ENCODE measurements around the gene NXN. TPM values are rescaled to one million over a fixed set of nuclear protein-coding genes. Genes with fewer than 3 reads are reported as not detected.
A peak's percentile ranks its signal among the peaks of the same experiment; 100 is the strongest.
"Not testable (repeated sequence)": the region's sequence is repeated elsewhere in the genome, so short reads cannot be mapped to it uniquely, and the experiment has no call there.

NXN gene
- total RNA-seq, 2 experiments from 2014 or later = 0.14 to 0.70 TPM

DNA sequence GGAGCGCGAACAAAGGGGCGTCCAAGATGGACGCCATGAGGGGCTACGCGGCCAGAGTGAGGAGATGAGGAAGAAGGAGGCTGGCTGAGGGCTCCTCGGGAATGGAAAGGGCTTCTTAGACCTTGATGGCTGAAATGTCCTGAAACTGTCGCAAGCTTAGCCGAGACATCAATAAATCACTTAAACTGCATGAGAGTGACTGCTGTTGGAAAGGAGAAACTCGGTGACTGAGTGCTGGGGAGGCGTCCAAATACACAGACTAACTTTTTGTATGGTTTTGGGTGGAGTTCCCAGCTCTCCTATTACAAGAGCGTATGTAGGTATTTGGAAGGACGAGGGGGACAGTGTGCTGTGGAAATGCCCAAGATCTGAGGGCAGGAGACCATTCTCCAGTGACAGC is 226.2 kb downstream of the NXN start:
- Mint-ChIP-seq H3K9me3 (ENCODE audit: low read depth) (peaks cover 3% of the 10 kb centered on the region), H3K27me3 (no peaks in the 10 kb centered on the region), H3K36me3 (peaks cover 24% of the 10 kb centered on the region), H3K27ac (peak overlapping the region; percentile 49), H3K4me1 (peaks cover 31% of the 10 kb centered on the region), H3K4me3 (peak overlapping the region; percentile 46)
- ATAC-seq (no peak), DNase-seq (no peak)
- CTCF ChIA-PET = interaction anchor here (1.2 to 3.5 kb wide), 7 partner anchors 9 to 368 kb away, joined by 3 to 16 read pairs (median 4); partner anchors contain the start of genes GLOD4, MRM3 and TIMM22

DNA sequence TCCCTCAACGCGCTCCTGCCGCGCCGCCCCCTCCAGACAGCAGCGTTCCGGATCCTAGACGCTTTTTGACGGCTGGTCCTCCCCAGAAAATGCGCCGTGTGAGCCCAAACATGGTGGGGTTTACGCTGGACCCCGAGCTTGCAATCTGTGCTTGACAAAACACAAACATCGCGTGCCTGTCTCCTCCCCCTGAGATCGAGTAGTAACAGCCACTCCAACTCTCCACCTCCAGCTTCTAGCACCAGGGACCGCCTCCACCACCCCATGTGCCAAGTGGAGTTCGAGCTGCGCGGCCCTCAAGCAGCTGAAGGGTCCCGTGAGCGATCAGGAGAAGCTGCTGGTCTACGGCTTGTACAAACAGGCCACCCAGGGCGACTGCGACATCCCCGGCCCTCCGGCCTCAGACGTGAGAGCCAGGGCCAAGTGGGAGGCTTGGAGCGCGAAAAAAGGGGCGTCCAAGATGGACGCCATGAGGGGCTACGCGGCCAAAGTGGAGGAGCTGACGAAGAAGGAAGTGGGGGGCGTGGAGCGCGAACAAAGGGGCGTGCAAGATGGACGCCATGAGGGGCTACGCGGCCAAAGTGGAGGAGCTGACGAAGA is 226.9 kb downstream of the NXN start:
- H3K9me3 Mint-ChIP-seq (ENCODE audit: low read depth) = peaks cover 3% of the 10 kb centered on the region
- H3K27ac Mint-ChIP-seq = peak overlapping the region; percentile 91
- ATAC-seq (peak; percentile 2), DNase-seq (peak; percentile 53)
- CTCF ChIA-PET = interaction anchor here (0.6 to 3.5 kb wide), 18 partner anchors 9 to 367 kb away, joined by 3 to 19 read pairs (median 4); partner anchors contain the start of genes GLOD4, MRM3, TIMM22 and VPS53
- H3K27me3 Mint-ChIP-seq = no peaks in the 10 kb centered on the region
- peaks cover 31% of the 10 kb centered on the region for H3K36me3 Mint-ChIP-seq
- H3K4me1 Mint-ChIP-seq = peaks cover 32% of the 10 kb centered on the region
- peak overlapping the region; percentile 89 for H3K4me3 Mint-ChIP-seq

DNA sequence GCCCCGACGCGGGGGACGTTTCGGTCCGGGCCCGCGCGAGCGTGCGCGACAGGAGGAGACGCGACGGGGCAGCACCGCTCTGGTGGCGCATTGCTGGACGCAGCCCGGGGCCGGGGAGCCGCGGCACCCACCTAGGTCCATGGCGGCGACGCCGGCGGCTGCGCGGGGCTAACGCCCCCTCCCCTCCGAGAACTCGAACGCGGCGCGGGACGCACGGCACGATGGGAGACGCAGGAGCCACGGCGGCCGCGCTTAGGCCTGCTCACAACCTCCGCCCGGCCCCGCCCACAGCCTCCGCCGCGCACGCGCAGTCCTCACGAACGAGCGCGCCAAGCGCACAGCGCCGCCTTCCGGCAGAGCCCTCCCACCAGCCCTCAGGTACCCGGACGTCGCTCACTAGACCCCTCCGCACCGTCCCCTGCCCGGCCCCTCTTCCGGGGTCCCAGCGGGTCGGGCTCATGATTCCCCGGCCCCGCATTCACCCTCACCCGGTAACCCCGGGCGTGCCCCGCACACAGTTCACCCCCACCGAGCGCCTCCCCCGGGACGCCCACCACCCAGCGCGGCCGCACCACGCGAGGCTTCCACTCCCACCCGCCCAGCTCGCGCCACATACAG is 227.5 kb downstream of the NXN start, which contains the start of gene GEMIN4:
TSS of gene GEMIN4 (minus strand) at position 263 of the 618 bp plus-strand sequence. CDS start at position 141, 122 bp downstream.
- ATAC-seq = peak; percentile 88

DNA sequence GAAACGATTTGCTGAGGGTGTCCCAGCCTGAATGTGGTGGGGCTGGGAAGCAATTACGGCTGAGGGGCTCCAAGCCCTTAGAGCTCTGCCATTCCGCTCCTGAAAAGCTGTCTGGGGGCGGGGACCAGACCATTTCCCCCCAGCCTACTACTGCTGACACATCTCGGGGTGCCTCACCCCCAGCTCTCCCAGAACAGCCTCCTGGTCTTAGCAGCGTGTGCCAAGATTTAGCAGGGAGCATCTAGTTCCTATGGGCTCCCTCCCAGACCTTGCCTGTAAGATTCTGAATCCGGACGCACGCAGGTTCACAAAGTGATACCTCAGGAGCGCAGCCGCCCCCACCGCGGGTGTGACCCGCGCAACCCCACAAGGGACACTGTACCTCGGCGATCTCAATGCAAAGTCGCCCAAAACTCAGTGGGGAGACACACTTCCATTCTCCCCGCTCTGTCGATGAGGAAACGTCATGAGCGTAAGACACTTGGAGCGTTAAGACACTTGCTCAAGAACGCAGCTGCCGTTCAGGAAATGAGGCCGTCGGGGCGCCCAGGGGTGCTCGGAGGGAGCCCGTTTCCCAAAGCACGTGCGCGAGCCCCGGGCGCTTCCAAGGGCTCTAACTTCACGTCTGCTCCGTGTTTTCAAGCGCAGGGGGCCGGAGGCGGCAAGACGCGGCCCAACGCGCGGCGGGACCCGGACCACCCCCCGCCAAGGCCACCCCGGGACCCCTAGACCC is 228.1 kb downstream of the NXN start:
- DNase-seq = peak; percentile 74
- no peaks in the 10 kb centered on the region for H3K27me3 Mint-ChIP-seq
- peak overlapping the region; percentile 89 for H3K4me3 Mint-ChIP-seq
- peaks cover 3% of the 10 kb centered on the region for H3K9me3 Mint-ChIP-seq (ENCODE audit: low read depth)
- H3K4me1 Mint-ChIP-seq = peaks cover 32% of the 10 kb centered on the region
- peaks cover 35% of the 10 kb centered on the region for H3K36me3 Mint-ChIP-seq
- CTCF ChIA-PET = interaction anchor here (1.0 to 3.1 kb wide), 9 partner anchors 10 to 339 kb away, joined by 3 to 19 read pairs (median 3); partner anchors contain the start of genes GLOD4, MRM3 and TIMM22
- H3K27ac Mint-ChIP-seq = peak overlapping the region; percentile 93
- ATAC-seq = peak; percentile 46

More for the DNA sequence above, 227.5 kb downstream of the NXN start, which contains the start of gene GEMIN4:
- Mint-ChIP-seq H3K36me3 (peaks cover 35% of the 10 kb centered on the region), H3K27me3 (no peaks in the 10 kb centered on the region), H3K27ac (peak within 1 kb of the TSS; percentile 93), H3K4me3 (peak within 1 kb of the TSS; percentile 89), H3K4me1 (peaks cover 32% of the 10 kb centered on the region), H3K9me3 (ENCODE audit: low read depth) (peaks cover 3% of the 10 kb centered on the region)
- peak; percentile 96 for DNase-seq
- CTCF ChIA-PET = interaction anchor here (0.6 to 3.5 kb wide), 19 partner anchors 10 to 366 kb away, joined by 3 to 19 read pairs (median 4); partner anchors contain the start of genes GLOD4, MRM3, TIMM22 and VPS53

DNA sequence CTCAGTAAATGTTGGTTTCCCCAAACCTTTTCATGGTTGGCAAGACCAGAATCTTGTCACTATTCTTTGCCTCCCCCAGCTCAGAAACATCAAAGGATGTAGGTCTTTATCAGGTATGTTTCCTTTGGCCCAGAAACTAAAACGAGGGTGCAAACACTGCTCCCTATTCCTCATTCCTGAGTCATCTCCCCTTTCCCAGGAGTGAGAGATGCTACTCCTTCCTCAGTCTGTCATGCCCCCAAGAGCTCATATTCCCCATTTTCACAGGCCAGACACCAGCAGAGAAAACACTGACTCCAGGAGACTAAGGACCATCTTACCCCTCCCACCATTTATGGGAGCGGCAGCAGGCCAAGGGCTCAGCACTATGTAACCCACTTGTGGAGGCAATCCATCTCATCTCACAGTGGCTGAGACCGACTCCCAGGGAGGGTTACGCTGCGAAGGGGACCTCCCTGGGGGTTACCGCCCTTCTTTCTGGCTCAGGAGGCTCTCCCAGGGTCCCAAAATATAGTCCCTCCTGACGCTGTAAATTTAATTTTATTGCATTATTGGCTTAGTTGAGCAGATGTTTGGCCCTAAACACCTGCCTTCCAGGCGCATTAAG is 229.0 kb downstream of the NXN start:
- CTCF ChIA-PET = interaction anchor here (1.0 to 3.1 kb wide), 9 partner anchors 10 to 338 kb away, joined by 3 to 19 read pairs (median 5); partner anchors contain the start of genes GLOD4, MRM3, TIMM22 and VPS53
- H3K27ac Mint-ChIP-seq = peak overlapping the region; percentile 56
- ATAC-seq = no peak
- H3K9me3 Mint-ChIP-seq (ENCODE audit: low read depth) = peaks cover 3% of the 10 kb centered on the region
- H3K4me1 Mint-ChIP-seq = peaks cover 32% of the 10 kb centered on the region
- H3K27me3 Mint-ChIP-seq = no peaks in the 10 kb centered on the region
- H3K4me3 Mint-ChIP-seq = peak overlapping the region; percentile 89
- peaks cover 38% of the 10 kb centered on the region for H3K36me3 Mint-ChIP-seq
- DNase-seq = no peak

DNA sequence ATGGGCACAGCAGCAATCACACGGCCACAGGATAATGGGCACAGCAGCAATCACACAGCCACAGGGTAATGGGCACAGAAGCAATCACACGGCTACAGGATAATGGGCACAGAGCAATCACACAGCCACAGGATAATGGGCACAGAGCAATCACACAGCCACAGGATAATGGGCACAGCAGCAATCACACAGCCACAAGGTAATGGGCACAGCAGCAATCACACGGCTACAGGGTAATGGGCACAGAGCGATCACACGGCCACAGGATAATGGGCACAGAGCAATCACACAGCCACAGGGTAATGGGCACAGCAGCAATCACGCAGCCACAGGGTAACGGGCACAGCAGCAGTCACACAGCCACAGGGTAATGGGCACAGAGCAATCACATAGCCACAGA is 230.2 kb downstream of the NXN start:
- not testable (repeated sequence) for ATAC-seq; H3K27me3 Mint-ChIP-seq; H3K4me3 Mint-ChIP-seq; H3K9me3 Mint-ChIP-seq (ENCODE audit: low read depth); DNase-seq
- CTCF ChIA-PET = interaction anchor here (1.5 kb wide), 1 partner anchor 34 kb away, joined by 6 read pairs; the partner anchor contains the start of gene VPS53
- Mint-ChIP-seq H3K36me3 (peaks cover 47% of the 10 kb centered on the region), H3K27ac (peak overlapping the region; percentile 45), H3K4me1 (peaks cover 32% of the 10 kb centered on the region)

Small RNA genes within 50 kb of the gene (microRNA-seq; reads per million reads assigned to microRNA genes)
- not detected for gene MIR3183

Other genes starting within 250 kb of the NXN start
- 10 to 100 TPM in 1 of 2 experiments, 1 to 10 TPM in 1; 8.4 to 10.2 TPM for gene TLCD3A, start 247.2 kb downstream of the NXN start, total RNA-seq
- 10 to 100 TPM; 40.8 to 43.0 TPM for gene GEMIN4, start 227.5 kb downstream of the NXN start, total RNA-seq
- 10 to 100 TPM; 45.1 to 56.3 TPM for gene GLOD4, start 197.5 kb downstream of the NXN start, total RNA-seq
- gene MRM3, start 197.4 kb downstream of the NXN start, total RNA-seq = 10 to 100 TPM; 21.7 to 26.5 TPM
- gene TIMM22, start 17.4 kb upstream of the NXN start, total RNA-seq = 10 to 100 TPM in 1 of 2 experiments, 1 to 10 TPM in 1; 9.7 to 12.5 TPM
- 100 to 1,000 TPM in 1 of 2 experiments, 10 to 100 TPM in 1; 83.2 to 145 TPM for gene ABR, start 200.2 kb upstream of the NXN start, total RNA-seq